HG03442 (cell line): ENCODE measurements around the gene PRKRA.
"Not testable (repeated sequence)": the region's sequence is repeated elsewhere in the genome, so short reads cannot be mapped to it uniquely, and the experiment has no call there.

Experiments
- ATAC-seq: cut with Tn5 transposase; IDR thresholded peaks from one replicate; pipeline ENCODE4 v1.9.1; 2021; ENCODE audit warnings: mild to moderate bottlenecking, moderate library complexity; ENCODE audit not compliant: unreplicated experiment

PRKRA gene

GRCh38 chr2:178450774-178451525, at the start of gene PRKRA, which contains the start of gene PJVK:
PRKRA (minus strand) TSS chr2:178451175; CDS start chr2:178451030, 145 bp downstream.
PJVK (plus strand) TSS chr2:178451378; CDS start chr2:178453410, 2,032 bp downstream.
- ATAC-seq = peak; percentile 76

GRCh38 chr2:178499640-178500039, 48.7 kb upstream of the PRKRA start:
- no peak for ATAC-seq

GRCh38 chr2:178498137-178498536, 47.2 kb upstream of the PRKRA start:
- peak; percentile 71 for ATAC-seq

- ATAC-seq = no peak
These were observed 45.1 kb upstream of the PRKRA start for GRCh38 chr2:178496049-178496448.

DNA sequence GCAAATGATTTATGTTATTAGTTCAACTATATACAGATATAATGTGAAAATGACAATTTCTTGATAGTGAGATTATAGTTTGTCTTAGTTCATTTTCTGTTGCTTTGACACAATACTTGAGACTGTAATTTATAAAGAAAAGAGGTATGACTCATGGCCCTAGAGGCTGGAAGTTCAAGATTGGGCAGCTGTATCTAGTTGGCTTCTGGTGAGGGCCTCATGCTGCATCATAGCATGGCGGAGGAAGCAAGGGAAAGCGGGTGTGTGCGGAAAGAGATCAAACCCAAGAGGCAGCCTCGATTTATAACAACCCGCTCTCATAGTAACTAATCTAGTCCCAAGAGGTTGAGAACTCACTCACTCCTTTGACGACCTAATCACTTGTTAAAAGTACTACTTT, 40.6 kb upstream of the PRKRA start:
- no peak for ATAC-seq

- ATAC-seq = no peak
These were observed 34.4 kb upstream of the PRKRA start for GRCh38 chr2:178485356-178485755.

GRCh38 chr2:178484245-178485041, 33.5 kb upstream of the PRKRA start:
- no peak for ATAC-seq

DNA sequence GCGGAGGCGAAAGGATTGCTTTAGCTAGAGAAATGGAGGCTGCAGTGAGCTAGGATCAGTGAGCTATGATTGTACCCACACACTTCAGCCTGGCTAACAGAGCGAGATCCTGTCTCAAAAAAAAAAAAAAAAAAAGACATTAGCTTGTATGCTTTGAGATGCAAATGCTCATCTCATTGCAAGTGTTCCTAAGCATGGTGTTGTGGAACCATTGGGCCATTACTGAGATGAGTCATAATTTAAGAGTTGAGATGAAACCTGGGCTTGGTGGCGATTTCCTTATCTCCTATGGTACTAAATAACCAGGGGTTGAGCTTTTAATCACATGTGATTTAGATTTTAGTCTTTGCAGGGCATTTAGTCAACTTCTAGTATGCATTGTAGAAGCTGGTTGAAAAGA, 31.5 kb upstream of the PRKRA start:
- peak; percentile 29 for ATAC-seq

- peak; percentile 67 for ATAC-seq
These were observed 29.5 kb upstream of the PRKRA start, which contains the start of gene PLEKHA3 for GRCh38 chr2:178480227-178481181. PLEKHA3 (plus strand) TSS chr2:178480457; CDS start chr2:178480870, 413 bp downstream.

DNA sequence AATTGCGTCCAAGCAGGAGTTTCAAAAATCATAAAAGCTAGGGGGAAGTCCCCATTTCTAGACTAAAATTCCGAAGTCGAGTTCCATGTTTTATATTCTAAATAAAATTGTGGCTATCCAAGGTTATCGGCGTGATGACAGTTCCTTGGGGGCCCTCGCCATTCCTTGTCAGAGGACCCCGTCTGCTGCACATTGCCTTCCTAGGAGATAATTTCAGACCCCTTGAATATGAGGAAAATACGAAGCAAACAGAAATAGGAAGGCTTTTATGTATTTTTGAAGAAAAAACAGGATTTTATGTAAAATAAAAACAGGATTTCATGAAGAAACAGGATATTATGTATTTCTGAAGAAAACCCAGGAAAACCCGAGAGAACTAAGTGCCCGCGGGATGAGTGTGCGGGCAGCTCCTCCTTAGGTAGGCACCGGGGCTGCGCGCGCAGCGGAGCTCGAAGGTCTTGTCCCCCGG, 28.8 kb upstream of the PRKRA start:
- ATAC-seq = no peak

GRCh38 chr2:178479275-178479616, 28.3 kb upstream of the PRKRA start:
- ATAC-seq = no peak

DNA sequence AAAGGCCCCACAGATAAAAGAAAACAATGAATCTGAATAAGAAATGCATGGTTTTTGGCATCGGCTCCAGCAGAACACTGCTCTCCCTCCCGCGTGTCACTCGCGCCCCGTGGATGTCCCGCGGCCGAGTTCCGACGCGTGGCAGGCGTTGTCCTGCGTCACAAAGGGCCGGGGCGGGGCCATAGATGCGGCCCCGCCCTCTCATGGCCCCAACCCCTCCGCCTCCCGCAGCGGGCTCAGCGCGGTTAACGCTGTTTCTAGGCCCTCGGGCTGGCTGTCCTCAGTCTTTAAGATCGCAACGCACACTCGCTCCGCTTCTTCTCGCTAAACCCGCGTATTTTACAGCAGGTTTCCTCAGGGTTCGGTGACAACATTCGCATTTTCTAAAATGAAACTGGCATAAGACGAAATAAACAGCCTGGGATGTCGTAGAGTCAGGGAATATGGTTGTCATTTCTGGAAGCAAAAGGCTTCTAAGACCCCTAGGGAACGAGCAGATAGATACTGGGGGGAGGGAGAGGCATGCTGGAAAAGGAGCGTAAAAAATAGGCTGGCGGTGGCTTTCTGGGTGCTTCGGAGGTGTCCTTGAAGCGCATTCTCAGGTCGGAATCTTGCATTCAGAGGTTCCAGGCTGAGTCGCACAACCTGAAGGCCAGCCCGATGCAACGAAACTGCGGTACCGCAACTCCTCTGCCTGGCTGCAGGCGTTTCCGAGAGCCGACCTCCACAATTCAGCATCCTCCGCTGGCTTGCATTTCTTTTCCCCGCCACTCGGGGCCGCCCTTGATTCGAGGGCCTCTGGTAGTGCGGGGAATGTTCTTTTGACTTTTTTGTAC, 27.7 kb upstream of the PRKRA start, which contains the start of gene FKBP7:
TSS of gene FKBP7 (minus strand) at position 162 of the 836 bp plus-strand sequence. CDS start at position 61, 101 bp downstream.
- peak; percentile 34 for ATAC-seq

DNA sequence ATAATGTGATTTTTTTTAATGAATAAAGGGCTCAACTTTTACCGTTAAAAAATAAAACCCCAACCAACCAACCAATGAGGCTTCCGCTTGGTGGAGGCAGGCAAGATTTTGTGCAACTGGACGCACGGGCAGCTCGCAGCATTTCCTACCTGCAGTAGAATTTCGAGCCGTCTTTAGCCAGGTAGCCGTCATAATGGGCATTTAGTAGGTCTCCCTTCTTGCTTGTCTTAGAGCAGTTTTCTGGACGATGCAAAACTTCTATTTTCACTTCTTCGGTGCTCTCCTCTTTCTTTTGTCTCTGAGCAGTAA, 27.1 kb upstream of the PRKRA start:
- ATAC-seq = no peak

DNA sequence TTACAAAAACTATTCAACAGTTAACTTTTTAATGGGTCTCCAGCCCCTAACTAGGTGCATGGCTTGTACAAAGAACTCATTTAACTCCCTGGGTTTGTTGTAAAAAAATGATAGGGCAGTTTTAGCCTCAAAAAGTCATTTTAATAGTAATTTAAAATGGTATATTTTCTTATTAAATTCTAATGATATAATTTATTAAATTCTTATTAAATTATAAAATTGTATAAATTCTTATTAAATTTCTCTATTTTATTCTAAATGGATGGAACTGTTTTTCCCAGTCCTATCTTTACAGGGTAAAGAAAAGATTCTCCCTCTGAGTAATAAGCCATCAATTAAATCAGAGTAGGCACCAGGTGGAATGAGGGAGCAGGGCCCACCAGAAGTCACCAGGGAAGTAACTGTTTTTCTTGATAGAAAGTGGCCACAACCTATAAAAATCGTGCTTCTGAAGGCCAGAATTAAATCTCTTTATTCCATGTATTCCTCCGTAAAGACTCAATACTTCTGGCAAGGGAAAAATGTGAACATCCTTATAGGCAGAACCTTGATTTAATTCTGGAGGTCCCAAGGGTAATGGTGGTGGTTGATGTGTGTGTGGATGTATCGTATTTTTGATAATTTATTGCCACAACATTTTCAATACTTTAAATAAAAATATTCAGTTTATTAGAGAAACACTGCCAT, 26.6 kb upstream of the PRKRA start:
- ATAC-seq = no peak

DNA sequence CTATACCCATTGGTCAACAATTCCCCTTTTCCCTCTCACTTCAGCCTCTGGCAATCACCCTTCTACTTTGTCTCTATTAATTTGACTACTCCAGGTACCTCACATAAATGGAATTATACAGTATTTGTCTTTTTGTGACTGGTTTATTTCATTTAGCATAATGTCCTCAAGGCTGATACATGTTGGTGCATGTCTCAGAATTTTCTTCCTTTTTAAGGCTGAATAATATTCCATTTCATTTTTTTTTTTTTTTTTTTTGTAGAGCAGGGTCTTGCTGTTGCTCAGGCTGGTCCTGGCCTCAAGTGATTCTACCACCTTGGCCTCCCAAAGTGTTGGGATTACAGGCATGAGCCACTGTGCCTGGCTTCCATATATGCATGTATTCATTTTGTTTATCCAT, 25.5 kb upstream of the PRKRA start:
- no peak for ATAC-seq

GRCh38 chr2:178474560-178474959, 23.6 kb upstream of the PRKRA start:
- ATAC-seq = no peak

DNA sequence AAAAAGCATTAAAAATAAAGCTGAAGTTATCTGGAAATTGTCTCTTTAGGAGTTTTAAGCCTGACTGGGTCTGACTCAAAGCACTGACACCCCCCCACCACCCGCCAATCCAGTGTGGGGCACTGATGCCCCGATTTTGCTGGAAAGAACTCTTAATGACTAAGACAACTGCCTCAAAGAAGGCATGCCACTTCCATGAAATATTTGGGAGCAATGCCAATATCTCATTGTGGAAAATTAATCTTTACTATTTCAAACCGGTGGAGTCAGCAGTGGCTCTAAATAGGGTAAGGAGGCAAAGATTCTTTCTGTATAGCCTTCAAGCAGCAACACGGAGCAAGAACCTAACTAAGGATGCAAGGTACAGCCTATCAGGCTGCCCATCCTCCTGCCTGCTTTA, 23.0 kb upstream of the PRKRA start:
- no peak for ATAC-seq

DNA sequence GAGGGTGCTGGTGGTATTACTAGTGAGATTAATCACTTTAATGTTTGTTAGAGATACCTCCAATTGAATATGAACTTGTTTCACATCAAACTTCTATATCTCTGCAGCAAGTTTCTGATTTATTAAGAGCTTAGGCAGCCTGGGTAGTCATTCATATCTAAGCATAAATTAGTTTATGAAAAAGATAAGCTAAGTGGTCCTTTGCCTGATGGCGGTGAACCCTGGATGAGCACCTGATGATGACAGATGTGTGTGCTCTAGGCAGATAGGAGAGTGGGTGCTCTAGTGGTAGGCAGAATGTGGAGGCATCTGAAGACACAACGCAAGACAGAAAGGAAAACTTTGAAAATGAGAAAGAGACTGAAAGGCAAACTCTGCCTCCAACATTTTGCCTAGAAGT, 22.4 kb upstream of the PRKRA start:
- no peak for ATAC-seq

GRCh38 chr2:178471313-178471712, 20.3 kb upstream of the PRKRA start:
- not testable (repeated sequence) for ATAC-seq
